ENCODE results near the gene TTC31.

Gene TTC31

DNA sequence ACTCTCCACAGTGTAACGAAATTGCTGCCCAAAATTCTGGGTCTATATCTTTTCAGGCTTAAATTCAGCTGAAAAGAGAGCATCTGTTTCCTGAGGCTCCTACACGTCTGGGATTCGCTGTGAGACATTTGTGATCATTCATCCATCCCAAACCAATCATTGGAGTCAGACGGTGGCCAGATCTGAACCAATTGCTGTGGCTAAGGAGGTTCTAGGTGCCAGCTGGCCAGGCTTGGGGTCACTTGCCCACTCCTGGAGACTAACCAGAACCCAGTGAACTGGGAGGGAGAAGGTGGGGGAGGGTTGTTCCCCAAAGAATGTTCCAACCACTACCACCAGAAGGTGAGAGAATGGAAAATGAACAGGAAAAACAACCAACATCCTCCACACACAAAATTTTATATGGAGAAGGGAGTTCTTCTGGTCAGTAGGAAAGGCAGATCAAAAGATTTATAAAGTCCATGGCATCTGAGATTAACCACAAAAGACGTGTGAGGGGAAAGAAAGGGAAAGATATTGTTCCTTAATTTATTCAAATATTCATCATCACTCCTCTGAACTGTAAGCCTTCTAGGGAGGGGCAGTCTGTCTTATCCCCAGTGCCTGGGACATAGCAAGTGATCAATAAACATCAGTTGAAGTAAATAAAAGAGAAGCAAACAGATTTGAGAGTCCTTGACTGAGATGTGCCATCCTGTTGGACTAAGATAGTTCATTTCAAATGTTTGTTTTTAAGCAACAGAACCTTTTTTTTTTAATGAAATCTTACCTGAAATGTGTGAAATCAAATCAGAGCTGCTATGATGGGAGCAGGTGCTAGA, 38.2 kb upstream of the TTC31 start:
- POLR2A ChIA-PET = no interaction called here
- TF ChIP-seq, protein P1, sequence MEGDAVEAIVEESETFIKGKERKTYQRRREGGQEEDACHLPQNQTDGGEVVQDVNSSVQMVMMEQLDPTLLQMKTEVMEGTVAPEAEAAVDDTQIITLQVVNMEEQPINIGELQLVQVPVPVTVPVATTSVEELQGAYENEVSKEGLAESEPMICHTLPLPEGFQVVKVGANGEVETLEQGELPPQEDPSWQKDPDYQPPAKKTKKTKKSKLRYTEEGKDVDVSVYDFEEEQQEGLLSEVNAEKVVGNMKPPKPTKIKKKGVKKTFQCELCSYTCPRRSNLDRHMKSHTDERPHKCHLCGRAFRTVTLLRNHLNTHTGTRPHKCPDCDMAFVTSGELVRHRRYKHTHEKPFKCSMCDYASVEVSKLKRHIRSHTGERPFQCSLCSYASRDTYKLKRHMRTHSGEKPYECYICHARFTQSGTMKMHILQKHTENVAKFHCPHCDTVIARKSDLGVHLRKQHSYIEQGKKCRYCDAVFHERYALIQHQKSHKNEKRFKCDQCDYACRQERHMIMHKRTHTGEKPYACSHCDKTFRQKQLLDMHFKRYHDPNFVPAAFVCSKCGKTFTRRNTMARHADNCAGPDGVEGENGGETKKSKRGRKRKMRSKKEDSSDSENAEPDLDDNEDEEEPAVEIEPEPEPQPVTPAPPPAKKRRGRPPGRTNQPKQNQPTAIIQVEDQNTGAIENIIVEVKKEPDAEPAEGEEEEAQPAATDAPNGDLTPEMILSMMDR (IDR thresholded peaks at IDR 0.05; ENCODE audit: control extremely low read depth, extremely low read depth, low read depth, missing control alignments) = no peak
- CTCF ChIA-PET = interaction anchor here (0.9 to 1.4 kb wide), 2 partner anchors 8 to 38 kb away, joined by 3 read pairs; partner anchors contain the start of genes CCDC142 and TTC31
- DNase-seq (ENCODE audit: extremely low spot score) = no peak

DNA sequence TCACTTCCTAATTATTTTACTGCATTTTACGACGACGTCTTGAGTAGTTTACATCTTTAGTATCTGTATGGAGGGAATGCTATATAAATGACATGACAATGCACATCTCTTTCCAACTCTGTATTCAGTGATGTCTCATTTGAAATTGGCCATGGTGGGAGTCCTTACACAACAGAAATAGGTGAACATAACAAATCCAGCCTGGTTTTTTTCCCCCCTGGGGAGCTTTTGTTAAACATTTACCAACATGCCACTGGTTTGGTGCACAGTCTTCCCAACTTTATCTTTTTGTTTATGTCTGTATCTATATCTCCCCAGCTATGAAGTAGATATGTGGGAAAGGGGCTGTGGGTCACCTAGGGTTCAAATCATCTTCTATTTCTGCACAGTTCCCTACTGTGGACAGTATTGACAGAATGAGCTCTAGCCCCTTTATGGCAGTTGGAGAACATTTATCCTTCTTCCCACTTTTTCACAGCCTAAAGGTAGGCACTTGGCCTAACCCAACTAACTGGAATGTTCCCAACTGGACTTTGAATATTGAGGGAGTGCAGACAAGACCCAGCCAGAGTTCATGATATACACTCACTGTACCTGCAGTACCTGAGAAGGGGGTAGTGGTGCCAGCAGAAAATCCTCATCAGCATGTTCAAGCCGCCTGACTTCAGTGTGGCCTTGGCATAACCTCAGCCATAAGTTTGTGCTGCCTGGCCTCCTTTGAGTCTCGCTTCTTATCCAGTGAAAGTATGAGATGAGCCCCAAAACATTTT, 35.5 kb upstream of the TTC31 start:
- ChIA-PET POLR2A (no interaction called here), CTCF (interaction anchor here (1.5 kb wide), 1 partner anchor 14 kb away, joined by 4 read pairs; no protein-coding TSS in a partner anchor)
- no peak for DNase-seq (ENCODE audit: extremely low spot score)
- TF ChIP-seq, protein P1 (IDR thresholded peaks at IDR 0.05; ENCODE audit: control extremely low read depth, extremely low read depth, low read depth, missing control alignments) = no peak

DNA sequence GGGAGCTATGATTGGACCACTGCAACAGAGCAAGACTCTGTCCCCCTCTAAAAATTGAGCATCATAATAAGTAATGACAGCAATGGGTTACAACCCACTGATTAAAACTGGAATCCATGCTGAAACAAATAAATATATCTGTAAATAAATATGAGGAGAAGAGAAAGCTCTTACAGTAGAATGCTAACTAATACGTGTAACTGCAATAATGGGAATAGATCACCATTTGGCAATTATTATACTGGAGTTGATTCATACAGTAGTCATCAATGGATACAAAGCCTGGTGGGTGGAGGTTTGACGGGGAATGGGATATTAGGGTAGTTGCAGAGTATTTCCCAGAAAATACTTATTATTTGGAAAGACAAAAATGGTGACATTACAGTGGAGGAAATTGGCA, 34.1 kb upstream of the TTC31 start:
- CTCF ChIA-PET = interaction anchor here (1.5 kb wide), 1 partner anchor 13 kb away, joined by 4 read pairs; no protein-coding TSS in a partner anchor
- TF ChIP-seq, protein P1 (IDR thresholded peaks at IDR 0.05; ENCODE audit: control extremely low read depth, extremely low read depth, low read depth, missing control alignments) = no peak
- no peak for DNase-seq (ENCODE audit: extremely low spot score)
- POLR2A ChIA-PET = no interaction called here

DNA sequence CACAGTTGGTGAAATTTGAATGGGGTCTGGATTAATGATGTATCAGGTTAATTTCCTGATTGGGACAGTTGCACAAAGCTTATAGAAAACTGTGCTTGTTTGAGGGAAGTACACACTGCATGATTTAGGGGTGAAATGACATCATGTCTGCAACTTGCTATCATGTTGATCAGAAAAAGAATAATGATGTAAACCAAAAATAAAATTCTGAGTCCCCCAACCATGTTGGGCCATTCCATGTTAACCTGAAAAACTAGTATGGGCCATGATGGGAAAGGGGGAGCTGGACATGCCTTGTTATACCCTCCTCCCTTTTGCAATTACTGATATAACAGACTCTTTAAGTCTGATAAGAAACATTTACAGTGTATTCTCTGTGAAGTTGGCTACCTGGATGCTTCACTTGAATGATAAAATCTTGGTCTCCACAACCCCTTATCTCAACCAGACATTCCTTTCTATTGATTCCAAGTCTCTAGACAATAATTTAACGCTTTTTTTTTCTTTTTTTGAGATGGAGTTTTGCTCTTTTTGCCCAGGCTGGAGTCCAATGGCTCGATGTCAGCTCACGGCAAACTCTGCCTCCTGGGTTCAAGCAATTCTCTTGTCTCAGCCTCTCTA, 32.2 kb upstream of the TTC31 start:
- ChIA-PET CTCF (no interaction called here), POLR2A (interaction anchor here (1.0 kb wide), 1 partner anchor 10 kb away, joined by 3 read pairs; no protein-coding TSS in a partner anchor)
- DNase-seq (ENCODE audit: extremely low spot score) = no peak
- TF ChIP-seq, protein P1 (IDR thresholded peaks at IDR 0.05; ENCODE audit: control extremely low read depth, extremely low read depth, low read depth, missing control alignments) = no peak

DNA sequence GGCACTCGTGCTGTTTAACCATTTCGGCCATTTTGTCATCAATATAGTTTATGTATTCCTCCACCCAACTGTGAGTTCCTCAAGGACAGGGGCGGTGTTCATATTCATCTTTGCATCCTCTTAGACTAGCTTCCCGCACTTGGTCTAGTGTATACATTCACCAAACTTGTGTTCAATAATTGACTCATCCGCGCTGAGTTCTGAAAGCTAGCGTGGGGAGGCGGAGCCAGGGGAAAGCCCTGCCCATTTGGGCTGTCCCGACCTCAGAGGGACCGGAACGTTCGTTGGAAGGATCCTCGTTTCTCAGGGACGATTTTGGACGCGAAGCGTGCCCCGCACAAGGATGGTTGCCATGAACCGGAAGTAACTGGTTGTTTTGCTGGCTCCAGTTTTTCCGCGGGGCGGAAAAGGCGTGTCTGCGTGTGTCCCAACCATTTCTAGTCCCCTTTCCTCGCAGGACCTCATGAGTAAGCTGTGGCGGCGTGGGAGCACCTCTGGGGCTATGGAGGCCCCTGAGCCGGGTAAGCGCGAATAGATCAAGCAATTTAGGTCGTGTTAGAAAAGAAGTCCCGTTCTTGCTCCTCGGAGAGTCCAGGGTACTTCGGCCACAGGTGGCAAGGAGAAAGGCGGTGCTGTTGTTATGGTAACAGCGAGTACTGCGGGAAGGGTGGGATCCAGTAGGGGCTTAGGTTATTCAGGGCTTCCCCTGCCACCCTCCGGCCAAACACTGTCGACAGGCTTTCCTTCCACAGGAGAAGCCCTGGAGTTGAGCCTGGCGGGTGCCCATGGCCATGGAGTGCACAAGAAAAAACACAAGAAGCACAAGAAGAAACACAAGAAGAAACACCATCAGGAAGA, 28.0 kb upstream of the TTC31 start, which contains the start of gene INO80B:
TSS of gene INO80B (plus strand) at position 434 of the 858 bp plus-strand sequence. CDS start at position 464, 30 bp downstream.
- CTCF ChIA-PET = interaction anchor here (0.7 to 4.5 kb wide), 10 partner anchors 10 to 131 kb away, joined by 3 to 26 read pairs (median 8); partner anchors contain the start of genes CCDC142, MOGS, MRPL53 and TTC31
- TF ChIP-seq, protein P1 (IDR thresholded peaks at IDR 0.05; ENCODE audit: control extremely low read depth, extremely low read depth, low read depth, missing control alignments) = no peak
- POLR2A ChIA-PET = interaction anchor here (0.9 to 1.1 kb wide), 3 partner anchors 14 to 49 kb away, joined by 3 to 6 read pairs (median 3); partner anchors contain the start of gene CCDC142
- DNase-seq (ENCODE audit: extremely low spot score) = peak; percentile 85

Measured in GM10248 (cell line).